ENCODE results near the gene ADPRS.

- no peak for TF ChIP-seq CTCF (conservative IDR thresholded peaks at IDR 0.05 in 1 of 2, IDR thresholded peaks at IDR 0.05 in 1 of 2; ENCODE audit: low read depth in 1 of 2, low read length in 2 of 2)
- no peak for TF ChIP-seq EZH2 (IDR thresholded peaks at IDR 0.05; ENCODE audit: low read length, missing control alignments)
Measured at GRCh38 chr1:36067871-36068270, 20.8 kb upstream of the ADPRS start.
